ENCODE measurements around the gene WTAP. TPM values are rescaled to one million over a fixed set of nuclear protein-coding genes. Genes with fewer than 3 reads are reported as not detected.
"Not testable (repeated sequence)": the region's sequence is repeated elsewhere in the genome, so short reads cannot be mapped to it uniquely, and the experiment has no call there.

Gene WTAP
- total RNA-seq, 4 donors from 2014 or later: 68.7 to 103 (median 85.3) TPM

DNA sequence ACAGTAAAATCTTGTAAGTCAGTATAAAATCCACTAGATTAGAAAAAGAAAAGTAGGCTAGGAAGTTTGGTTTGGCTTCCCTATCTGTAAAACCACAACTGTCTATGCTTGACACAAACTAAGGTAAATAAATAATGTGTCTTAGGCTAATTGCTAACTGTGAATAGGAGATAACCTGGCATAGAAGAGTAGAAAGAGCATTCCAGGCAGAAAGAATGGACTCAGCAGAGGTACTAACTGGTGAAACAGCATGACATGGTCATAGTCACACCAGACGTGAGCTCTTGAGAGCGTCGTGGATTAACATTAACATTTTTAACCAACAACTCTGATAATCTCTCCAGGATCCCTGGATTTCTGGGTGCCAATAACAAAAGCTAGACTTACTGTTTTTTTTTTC lies 8.7 kb upstream of the WTAP start:
- Histone ChIP-seq H3K27ac (no peak overlapping the region), H3K4me1 (peaks cover 52% of the 10 kb centered on the region)
- 74% methylated on average over 3 of the region's 3 CpGs for WGBS

DNA sequence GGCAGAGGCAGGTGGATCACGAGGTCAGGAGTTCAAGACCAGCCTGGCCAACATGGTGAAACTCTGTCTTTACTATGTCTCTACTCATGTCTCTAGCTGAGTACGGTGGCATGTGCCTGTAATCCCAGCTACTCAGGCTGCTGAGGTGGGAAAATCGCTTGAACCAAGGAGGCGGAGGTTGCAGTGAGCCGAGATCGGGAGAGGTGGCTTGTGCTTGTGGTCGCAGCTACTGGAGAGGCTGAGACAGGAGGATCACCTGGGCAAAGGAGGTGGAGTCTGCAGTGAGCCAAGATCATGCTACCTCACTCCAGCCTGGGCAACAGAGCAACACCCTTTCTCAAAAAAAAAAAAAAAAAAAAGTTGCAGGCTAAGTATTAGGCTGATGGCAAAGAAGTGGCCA lies 8.0 kb upstream of the WTAP start:
- no peaks in the 10 kb centered on the region for H3K36me3 ChIP-seq
- H3K4me1 ChIP-seq: peaks cover 51% of the 10 kb centered on the region
- no peaks in the 10 kb centered on the region for H3K9me3 ChIP-seq
- TF ChIP-seq, protein P1, sequence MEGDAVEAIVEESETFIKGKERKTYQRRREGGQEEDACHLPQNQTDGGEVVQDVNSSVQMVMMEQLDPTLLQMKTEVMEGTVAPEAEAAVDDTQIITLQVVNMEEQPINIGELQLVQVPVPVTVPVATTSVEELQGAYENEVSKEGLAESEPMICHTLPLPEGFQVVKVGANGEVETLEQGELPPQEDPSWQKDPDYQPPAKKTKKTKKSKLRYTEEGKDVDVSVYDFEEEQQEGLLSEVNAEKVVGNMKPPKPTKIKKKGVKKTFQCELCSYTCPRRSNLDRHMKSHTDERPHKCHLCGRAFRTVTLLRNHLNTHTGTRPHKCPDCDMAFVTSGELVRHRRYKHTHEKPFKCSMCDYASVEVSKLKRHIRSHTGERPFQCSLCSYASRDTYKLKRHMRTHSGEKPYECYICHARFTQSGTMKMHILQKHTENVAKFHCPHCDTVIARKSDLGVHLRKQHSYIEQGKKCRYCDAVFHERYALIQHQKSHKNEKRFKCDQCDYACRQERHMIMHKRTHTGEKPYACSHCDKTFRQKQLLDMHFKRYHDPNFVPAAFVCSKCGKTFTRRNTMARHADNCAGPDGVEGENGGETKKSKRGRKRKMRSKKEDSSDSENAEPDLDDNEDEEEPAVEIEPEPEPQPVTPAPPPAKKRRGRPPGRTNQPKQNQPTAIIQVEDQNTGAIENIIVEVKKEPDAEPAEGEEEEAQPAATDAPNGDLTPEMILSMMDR (IDR thresholded peaks at IDR 0.05): no peak
- TF ChIP-seq POLR2A (IDR thresholded peaks at IDR 0.05) (no peak), EP300 (IDR thresholded peaks at IDR 0.05) (no peak), POLR2AphosphoS5 (IDR thresholded peaks at IDR 0.05) (no peak)
- no peaks in the 10 kb centered on the region for H3K27me3 ChIP-seq
- WGBS: 91% methylated on average over 7 of the region's 7 CpGs
- no peak for DNase-seq (ENCODE audit: low spot score in 2 of 2)
- no peak overlapping the region for H3K4me3 ChIP-seq
- H3K27ac ChIP-seq: no peak overlapping the region

More for the DNA sequence above, 8.7 kb upstream of the WTAP start:
- no peak overlapping the region for H3K4me3 ChIP-seq
- no peaks in the 10 kb centered on the region for H3K36me3 ChIP-seq
- TF ChIP-seq, protein P1 (IDR thresholded peaks at IDR 0.05): no peak
- TF ChIP-seq POLR2AphosphoS5 (IDR thresholded peaks at IDR 0.05) (no peak), EP300 (IDR thresholded peaks at IDR 0.05) (no peak), POLR2A (IDR thresholded peaks at IDR 0.05) (no peak)
- DNase-seq (ENCODE audit: low spot score in 2 of 2): no peak
- H3K9me3 ChIP-seq: no peaks in the 10 kb centered on the region
- H3K27me3 ChIP-seq: no peaks in the 10 kb centered on the region

DNA sequence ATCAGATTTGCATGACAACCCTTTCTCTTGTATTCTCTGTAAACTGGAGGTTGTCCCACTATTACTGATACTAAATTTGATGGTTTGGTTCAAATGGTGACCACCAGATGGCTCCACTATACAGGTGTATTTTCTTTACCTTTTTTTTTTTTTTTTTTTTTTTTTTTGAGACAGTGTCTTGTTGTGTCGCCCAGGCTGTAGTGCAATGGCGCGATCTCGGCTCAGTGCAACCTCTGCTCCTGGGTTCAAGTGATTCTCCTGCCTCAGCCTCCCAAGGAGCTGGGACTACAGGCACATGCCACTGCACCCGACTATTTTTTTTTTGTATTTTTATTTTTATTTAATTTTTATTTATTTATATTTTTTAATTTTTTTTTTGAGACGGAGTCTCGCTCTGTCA lies 6.6 kb upstream of the WTAP start:
- 66% methylated on average over 7 of the region's 7 CpGs for WGBS
- Histone ChIP-seq H3K9me3 (no peaks in the 10 kb centered on the region), H3K4me1 (peaks cover 46% of the 10 kb centered on the region), H3K27me3 (no peaks in the 10 kb centered on the region), H3K36me3 (no peaks in the 10 kb centered on the region), H3K27ac (no peak overlapping the region), H3K4me3 (no peak overlapping the region)
- no peak for TF ChIP-seq POLR2A (IDR thresholded peaks at IDR 0.05)
- no peak for DNase-seq (ENCODE audit: low spot score in 2 of 2)

- H3K4me1 ChIP-seq: peaks cover 42% of the 10 kb centered on the region
- 94% methylated on average over 3 of the region's 3 CpGs for WGBS
- H3K9me3 ChIP-seq; H3K36me3 ChIP-seq; H3K4me3 ChIP-seq; H3K27ac ChIP-seq; H3K27me3 ChIP-seq; DNase-seq (ENCODE audit: low spot score in 2 of 2): not testable (repeated sequence)
Observed at GRCh38 chr6:159721981-159722380, 5.3 kb upstream of the WTAP start.

GRCh38 chr6:159722655-159723054 lies 4.7 kb upstream of the WTAP start:
- H3K36me3 ChIP-seq: no peaks in the 10 kb centered on the region
- TF ChIP-seq POLR2A (IDR thresholded peaks at IDR 0.05) (no peak), POLR2AphosphoS5 (IDR thresholded peaks at IDR 0.05) (no peak), EP300 (IDR thresholded peaks at IDR 0.05) (no peak)
- TF ChIP-seq, protein P1 (IDR thresholded peaks at IDR 0.05): no peak
- no peaks in the 10 kb centered on the region for H3K27me3 ChIP-seq
- no peak for DNase-seq (ENCODE audit: low spot score in 2 of 2)
- no peak overlapping the region for H3K4me3 ChIP-seq
- H3K4me1 ChIP-seq: peaks cover 35% of the 10 kb centered on the region
- H3K27ac ChIP-seq: no peak overlapping the region
- no peaks in the 10 kb centered on the region for H3K9me3 ChIP-seq

- H3K9me3 ChIP-seq: no peaks in the 10 kb centered on the region
- TF ChIP-seq, protein P1 (IDR thresholded peaks at IDR 0.05): no peak
- TF ChIP-seq EP300 (IDR thresholded peaks at IDR 0.05) (no peak), POLR2A (IDR thresholded peaks at IDR 0.05) (no peak), POLR2AphosphoS5 (IDR thresholded peaks at IDR 0.05) (no peak)
- no peak for DNase-seq (ENCODE audit: low spot score in 2 of 2)
- 97% methylated on average over 2 of the region's 2 CpGs for WGBS
- no peaks in the 10 kb centered on the region for H3K27me3 ChIP-seq
- H3K36me3 ChIP-seq: no peaks in the 10 kb centered on the region
- H3K4me3 ChIP-seq: no peak overlapping the region
- H3K4me1 ChIP-seq: peaks cover 30% of the 10 kb centered on the region
- no peak overlapping the region for H3K27ac ChIP-seq
Observed at GRCh38 chr6:159723259-159723658, 4.0 kb upstream of the WTAP start.
